Measurements from ENCODE around the gene BDNF.

The BDNF gene

DNA sequence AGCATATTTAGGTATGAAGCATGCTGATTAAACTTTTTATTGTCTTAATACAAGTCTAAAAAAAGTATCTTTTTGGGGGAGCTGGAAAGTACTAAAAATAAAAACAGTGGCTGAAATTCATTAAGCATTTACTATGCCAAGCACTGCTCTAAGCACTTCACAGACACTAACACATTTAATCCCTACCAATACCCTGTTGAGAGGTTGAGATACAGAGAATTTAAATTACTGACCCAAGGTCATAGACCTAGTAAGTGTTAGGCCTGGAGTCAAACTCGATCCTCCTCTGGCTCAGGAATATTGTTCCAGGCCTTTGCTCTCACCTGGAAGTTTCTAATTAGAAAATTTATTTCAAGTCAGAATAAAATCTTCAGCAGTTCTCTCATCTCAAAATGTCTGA, 18.6 kb downstream of the BDNF start:
- TF ChIP-seq, protein P1, sequence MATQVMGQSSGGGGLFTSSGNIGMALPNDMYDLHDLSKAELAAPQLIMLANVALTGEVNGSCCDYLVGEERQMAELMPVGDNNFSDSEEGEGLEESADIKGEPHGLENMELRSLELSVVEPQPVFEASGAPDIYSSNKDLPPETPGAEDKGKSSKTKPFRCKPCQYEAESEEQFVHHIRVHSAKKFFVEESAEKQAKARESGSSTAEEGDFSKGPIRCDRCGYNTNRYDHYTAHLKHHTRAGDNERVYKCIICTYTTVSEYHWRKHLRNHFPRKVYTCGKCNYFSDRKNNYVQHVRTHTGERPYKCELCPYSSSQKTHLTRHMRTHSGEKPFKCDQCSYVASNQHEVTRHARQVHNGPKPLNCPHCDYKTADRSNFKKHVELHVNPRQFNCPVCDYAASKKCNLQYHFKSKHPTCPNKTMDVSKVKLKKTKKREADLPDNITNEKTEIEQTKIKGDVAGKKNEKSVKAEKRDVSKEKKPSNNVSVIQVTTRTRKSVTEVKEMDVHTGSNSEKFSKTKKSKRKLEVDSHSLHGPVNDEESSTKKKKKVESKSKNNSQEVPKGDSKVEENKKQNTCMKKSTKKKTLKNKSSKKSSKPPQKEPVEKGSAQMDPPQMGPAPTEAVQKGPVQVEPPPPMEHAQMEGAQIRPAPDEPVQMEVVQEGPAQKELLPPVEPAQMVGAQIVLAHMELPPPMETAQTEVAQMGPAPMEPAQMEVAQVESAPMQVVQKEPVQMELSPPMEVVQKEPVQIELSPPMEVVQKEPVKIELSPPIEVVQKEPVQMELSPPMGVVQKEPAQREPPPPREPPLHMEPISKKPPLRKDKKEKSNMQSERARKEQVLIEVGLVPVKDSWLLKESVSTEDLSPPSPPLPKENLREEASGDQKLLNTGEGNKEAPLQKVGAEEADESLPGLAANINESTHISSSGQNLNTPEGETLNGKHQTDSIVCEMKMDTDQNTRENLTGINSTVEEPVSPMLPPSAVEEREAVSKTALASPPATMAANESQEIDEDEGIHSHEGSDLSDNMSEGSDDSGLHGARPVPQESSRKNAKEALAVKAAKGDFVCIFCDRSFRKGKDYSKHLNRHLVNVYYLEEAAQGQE (IDR thresholded peaks at IDR 0.05; ENCODE audit: insufficient read depth in 1 of 2, low read depth in 2 of 2, low read length in 2 of 2) = no peak
- TF ChIP-seq SIN3A (IDR thresholded peaks at IDR 0.05; ENCODE audit: borderline replicate concordance, insufficient read depth, low read length) (no peak), TAF1 (IDR thresholded peaks at IDR 0.05; ENCODE audit: borderline replicate concordance, insufficient read depth, low read length) (no peak), POLR2AphosphoS5 (IDR thresholded peaks at IDR 0.05; ENCODE audit: low read depth, low read length) (no peak), FOXP2 (optimal IDR thresholded peaks at IDR 0.05; ENCODE audit: borderline replicate concordance, extremely low read depth, extremely low read length, insufficient read depth) (no peak)

DNA sequence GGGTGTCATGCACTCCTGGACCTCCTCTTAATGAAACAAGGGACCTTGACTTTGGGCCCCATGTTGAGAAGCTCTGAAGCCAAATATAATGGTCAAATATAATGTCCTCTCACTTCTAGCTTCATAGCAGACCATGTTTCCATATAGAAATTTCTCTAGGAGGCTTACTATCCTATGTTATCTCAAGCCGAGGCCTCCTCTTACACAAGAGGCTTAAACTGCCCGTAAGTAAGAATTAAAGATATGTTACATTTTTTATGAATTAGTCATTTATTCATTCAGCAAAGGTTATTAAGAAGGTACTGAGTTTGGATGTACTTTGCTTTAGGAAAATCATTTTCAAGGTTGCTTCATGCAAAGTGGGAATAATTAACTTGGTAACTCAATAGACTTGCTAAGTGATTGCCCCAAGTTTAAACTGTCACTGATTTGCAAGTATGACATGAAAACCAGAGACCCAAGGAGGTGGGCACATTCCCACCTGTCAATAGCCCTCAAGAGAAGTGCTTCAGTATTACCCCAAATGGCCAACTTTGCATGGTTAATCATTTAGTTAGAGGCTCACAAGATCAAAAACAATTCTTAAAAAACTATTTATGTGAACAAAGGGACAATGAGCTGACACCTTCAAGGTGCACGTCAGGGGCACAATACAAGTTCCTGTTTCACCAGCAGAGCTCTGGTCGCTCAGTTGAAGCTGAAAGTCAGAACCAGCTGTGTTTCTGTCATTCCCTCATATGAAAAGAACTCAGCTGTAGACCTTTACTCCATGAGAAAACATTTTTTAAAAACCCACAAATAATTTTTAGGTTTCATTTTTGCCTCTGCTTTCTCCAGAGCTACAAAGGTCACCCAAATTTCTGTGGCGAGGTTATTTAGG, 20.9 kb downstream of the BDNF start:
- no peak for TF ChIP-seq FOXP2 (optimal IDR thresholded peaks at IDR 0.05; ENCODE audit: borderline replicate concordance, extremely low read depth, extremely low read length, insufficient read depth)
- no peak for TF ChIP-seq TAF1 (IDR thresholded peaks at IDR 0.05; ENCODE audit: borderline replicate concordance, insufficient read depth, low read length)
- no peak for TF ChIP-seq POLR2AphosphoS5 (IDR thresholded peaks at IDR 0.05; ENCODE audit: low read depth, low read length)
- TF ChIP-seq, protein P1 (IDR thresholded peaks at IDR 0.05; ENCODE audit: insufficient read depth in 1 of 2, low read depth in 2 of 2, low read length in 2 of 2) = no peak
- TF ChIP-seq SIN3A (IDR thresholded peaks at IDR 0.05; ENCODE audit: borderline replicate concordance, insufficient read depth, low read length) = no peak

DNA sequence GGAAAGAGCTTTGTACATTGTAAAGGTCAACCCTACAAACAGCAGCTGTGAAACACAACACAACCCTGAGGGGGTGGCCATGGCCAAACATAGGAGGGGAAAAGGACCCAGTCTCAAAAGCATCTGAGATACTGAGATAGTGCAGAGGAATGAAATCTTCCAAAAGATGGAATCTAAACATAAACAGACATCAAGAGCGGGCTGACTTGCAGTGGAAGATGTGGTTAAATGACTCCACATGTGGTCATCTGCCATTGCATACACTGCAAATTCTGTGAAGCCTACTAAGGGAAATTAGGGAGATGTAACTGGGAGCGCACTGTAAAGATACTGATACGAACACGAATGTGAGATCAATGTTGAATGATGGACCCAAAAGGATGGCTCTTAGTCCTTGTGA, 22.0 kb downstream of the BDNF start:
- TF ChIP-seq POLR2AphosphoS5 (IDR thresholded peaks at IDR 0.05; ENCODE audit: low read depth, low read length) (no peak), SIN3A (IDR thresholded peaks at IDR 0.05; ENCODE audit: borderline replicate concordance, insufficient read depth, low read length) (no peak), TAF1 (IDR thresholded peaks at IDR 0.05; ENCODE audit: borderline replicate concordance, insufficient read depth, low read length) (no peak), FOXP2 (optimal IDR thresholded peaks at IDR 0.05; ENCODE audit: borderline replicate concordance, extremely low read depth, extremely low read length, insufficient read depth) (no peak)
- TF ChIP-seq, protein P1 (IDR thresholded peaks at IDR 0.05; ENCODE audit: insufficient read depth in 1 of 2, low read depth in 2 of 2, low read length in 2 of 2) = no peak

DNA sequence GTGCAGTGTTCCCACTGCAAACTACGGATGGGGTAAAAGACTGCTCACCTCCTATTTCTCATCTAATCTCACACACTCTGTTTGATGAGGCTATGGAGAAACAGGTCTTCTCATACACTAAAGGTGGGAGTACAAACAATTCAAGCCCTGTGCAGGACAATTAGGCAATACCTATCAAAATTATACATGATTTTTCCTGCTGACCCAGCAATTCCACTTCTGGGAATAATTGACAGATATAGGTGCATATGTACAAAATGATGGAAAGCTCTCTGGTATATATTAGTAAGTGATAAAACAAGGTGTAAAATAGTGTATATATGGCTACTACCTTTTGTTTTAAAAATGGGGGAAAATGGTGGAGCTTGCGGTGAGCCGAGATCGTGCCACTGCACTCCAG, 23.1 kb downstream of the BDNF start:
- TF ChIP-seq SIN3A (IDR thresholded peaks at IDR 0.05; ENCODE audit: borderline replicate concordance, insufficient read depth, low read length) = no peak
- TF ChIP-seq TAF1 (IDR thresholded peaks at IDR 0.05; ENCODE audit: borderline replicate concordance, insufficient read depth, low read length) = no peak
- no peak for TF ChIP-seq FOXP2 (optimal IDR thresholded peaks at IDR 0.05; ENCODE audit: borderline replicate concordance, extremely low read depth, extremely low read length, insufficient read depth)

DNA sequence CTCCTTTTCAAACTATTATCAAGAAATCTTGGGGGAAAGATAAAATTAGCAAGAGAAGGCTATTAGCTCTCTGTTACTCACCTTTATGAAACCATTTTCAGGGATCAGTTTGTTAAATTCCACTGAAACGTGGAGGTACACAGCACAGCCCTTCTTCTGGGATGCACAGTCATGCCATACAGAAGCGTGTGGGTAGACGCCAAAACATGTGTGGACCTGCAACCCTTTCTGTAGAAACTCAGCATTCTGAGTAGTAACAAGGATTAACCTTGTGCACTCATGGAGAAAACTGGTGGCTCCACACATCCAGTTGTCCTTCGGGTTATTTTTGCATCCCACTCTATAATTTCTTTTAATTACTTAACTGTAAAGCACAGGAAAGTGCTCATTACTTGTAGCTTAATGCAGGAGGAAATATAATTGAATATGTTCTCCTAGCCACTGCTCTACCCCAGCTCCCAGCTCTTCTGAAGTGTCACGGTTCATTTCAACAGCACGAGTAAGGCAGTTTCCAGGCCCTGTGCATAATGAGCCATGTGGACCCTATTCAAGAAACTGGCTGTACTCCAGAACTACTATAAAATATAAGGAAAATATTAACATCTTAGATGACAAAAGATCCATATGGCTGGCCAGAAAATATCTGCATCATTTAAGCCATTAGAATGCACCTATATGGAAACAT, 26.1 kb downstream of the BDNF start:
- TF ChIP-seq POLR2AphosphoS5 (IDR thresholded peaks at IDR 0.05; ENCODE audit: low read depth, low read length) (no peak), FOXP2 (optimal IDR thresholded peaks at IDR 0.05; ENCODE audit: borderline replicate concordance, extremely low read depth, extremely low read length, insufficient read depth) (no peak), SIN3A (IDR thresholded peaks at IDR 0.05; ENCODE audit: borderline replicate concordance, insufficient read depth, low read length) (no peak), TAF1 (IDR thresholded peaks at IDR 0.05; ENCODE audit: borderline replicate concordance, insufficient read depth, low read length) (no peak)
- TF ChIP-seq, protein P1 (IDR thresholded peaks at IDR 0.05; ENCODE audit: insufficient read depth in 1 of 2, low read depth in 2 of 2, low read length in 2 of 2) = no peak
